K562 (cell line): ENCODE results near the gene ZNRF1. TPM values are rescaled to one million over a fixed set of nuclear protein-coding genes. Genes with fewer than 3 reads are reported as not detected.
A peak's percentile ranks its signal among the peaks of the same experiment; 100 is the strongest.

ENCODE experiments used
- BACH1 ChIP-seq: fragments of 200-800 bp; sonication (Bioruptor generic); IDR thresholded peaks from 2 replicates; pipeline ENCODE4 v1.6.1; 2016; ENCODE audit warnings: missing genetic modification characterization, missing compliant biosample characterization
- DIDO1 ChIP-seq: fragments of 450-650 bp; IDR thresholded peaks from 2 replicates; pipeline ENCODE4 v1.6.1; 2016; ENCODE audit warnings: low read depth, missing biosample characterization, missing genetic modification characterization
- EGR1 ChIP-seq: fragments of 450-650 bp; conservative IDR thresholded peaks from 2 replicates; pipeline ENCODE4 v1.6.1; 2017; ENCODE audit warnings: mild to moderate bottlenecking
- FOXM1 ChIP-seq, 2 experiments: fragments of 450-650 bp in 1 of 2; sonication (generic) in 1 of 2; formaldehyde crosslinking in 1 of 2; IDR thresholded peaks; 2 replicates each; pipeline versions ENCODE4 v1.6.1 to v1.9.0; 2017 to 2022; ENCODE audit warnings: low read depth in 2 of 2, mild to moderate bottlenecking in 2 of 2, missing genetic modification reagents in 1 of 2, moderate library complexity in 1 of 2
- SRSF1 ChIP-seq: fragments of 200-400 bp; formaldehyde crosslinking; IDR thresholded peaks from 2 replicates; pipeline ENCODE4 v1.6.1; 2017; ENCODE audit warnings: mild to moderate bottlenecking, low read depth, low read length, moderate library complexity
- TCF15 ChIP-seq: fragments of 250-450 bp; sonication (Bioruptor Pico); IDR thresholded peaks from 2 replicates; pipeline ENCODE4 v1.8.0; 2022; ENCODE audit warnings: moderate library complexity, mild to moderate bottlenecking, inconsistent platforms
- XRCC3 ChIP-seq: fragments of 450-650 bp; IDR thresholded peaks from 2 replicates; pipeline ENCODE4 v1.6.1; 2017; ENCODE audit warnings: mild to moderate bottlenecking, moderate library complexity
- ZNF133 ChIP-seq: fragments of 250-450 bp; sonication (Bioruptor Pico); IDR thresholded peaks from 2 replicates; pipeline ENCODE4 v1.4.0; 2020; ENCODE audit warnings: mild to moderate bottlenecking
- ZNF407 ChIP-seq: fragments of 450-650 bp; IDR thresholded peaks from 2 replicates; pipeline ENCODE4 v1.6.1; 2016; ENCODE audit warnings: low read depth
- polyA plus RNA-seq, 8 experiments: library from polyadenylated mRNA; depleted of rRNA in 4 of 8; stranded (reverse) in 5 of 8; unstranded in 3 of 8; fragments of >200 nt; fragmentation: Nextera tagmentation in 2 of 8; fragmentation: Illumina TruSeq in 1 of 8; extraction: Ambion mirVana in 2 of 8; extraction: Trizol in 1 of 8; gene quantifications; 2 replicates each; pipeline versions ENCODE4 v1.2.1 to v1.2.3, GENCODE V29; 2011 to 2014; ENCODE audit warnings: inconsistent platforms in 1 of 8, missing spikeins in 1 of 8
- total RNA-seq, 7 experiments: library from RNA; depleted of rRNA in 6 of 7; stranded (reverse); fragments of >200 nt in 6 of 7; fragmentation: Illumina TruSeq in 2 of 7; extraction: Trizol in 2 of 7; gene quantifications; 2 replicates each; pipeline versions ENCODE4 v1.2.1 to v1.2.3, GENCODE V29; 2011 to 2021; ENCODE audit warnings: low replicate concordance in 1 of 7
- TF ChIP-seq, protein P1 (sequence below), 2 experiments: fragments of 450-650 bp; formaldehyde crosslinking in 1 of 2; IDR thresholded peaks; 2 replicates each; pipeline versions ENCODE4 v1.4.0 to v1.6.1; 2014 to 2020; ENCODE audit warnings: mild to moderate bottlenecking in 2 of 2, borderline replicate concordance in 1 of 2, low read depth in 1 of 2

ZNRF1 gene
- total and polyA plus RNA-seq, 9 of the 15 experiments (the other 6 are each of a cell fraction or from before 2014, with no cell fraction given) = 9.5 to 37.7 (median 20.0) TPM

- TF ChIP-seq, protein P1, sequence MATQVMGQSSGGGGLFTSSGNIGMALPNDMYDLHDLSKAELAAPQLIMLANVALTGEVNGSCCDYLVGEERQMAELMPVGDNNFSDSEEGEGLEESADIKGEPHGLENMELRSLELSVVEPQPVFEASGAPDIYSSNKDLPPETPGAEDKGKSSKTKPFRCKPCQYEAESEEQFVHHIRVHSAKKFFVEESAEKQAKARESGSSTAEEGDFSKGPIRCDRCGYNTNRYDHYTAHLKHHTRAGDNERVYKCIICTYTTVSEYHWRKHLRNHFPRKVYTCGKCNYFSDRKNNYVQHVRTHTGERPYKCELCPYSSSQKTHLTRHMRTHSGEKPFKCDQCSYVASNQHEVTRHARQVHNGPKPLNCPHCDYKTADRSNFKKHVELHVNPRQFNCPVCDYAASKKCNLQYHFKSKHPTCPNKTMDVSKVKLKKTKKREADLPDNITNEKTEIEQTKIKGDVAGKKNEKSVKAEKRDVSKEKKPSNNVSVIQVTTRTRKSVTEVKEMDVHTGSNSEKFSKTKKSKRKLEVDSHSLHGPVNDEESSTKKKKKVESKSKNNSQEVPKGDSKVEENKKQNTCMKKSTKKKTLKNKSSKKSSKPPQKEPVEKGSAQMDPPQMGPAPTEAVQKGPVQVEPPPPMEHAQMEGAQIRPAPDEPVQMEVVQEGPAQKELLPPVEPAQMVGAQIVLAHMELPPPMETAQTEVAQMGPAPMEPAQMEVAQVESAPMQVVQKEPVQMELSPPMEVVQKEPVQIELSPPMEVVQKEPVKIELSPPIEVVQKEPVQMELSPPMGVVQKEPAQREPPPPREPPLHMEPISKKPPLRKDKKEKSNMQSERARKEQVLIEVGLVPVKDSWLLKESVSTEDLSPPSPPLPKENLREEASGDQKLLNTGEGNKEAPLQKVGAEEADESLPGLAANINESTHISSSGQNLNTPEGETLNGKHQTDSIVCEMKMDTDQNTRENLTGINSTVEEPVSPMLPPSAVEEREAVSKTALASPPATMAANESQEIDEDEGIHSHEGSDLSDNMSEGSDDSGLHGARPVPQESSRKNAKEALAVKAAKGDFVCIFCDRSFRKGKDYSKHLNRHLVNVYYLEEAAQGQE (IDR thresholded peaks at IDR 0.05; ENCODE audit: borderline replicate concordance) = no peak; the same call in 1 of the 2 replicates
- TF ChIP-seq, protein P1 (CRISPR knock-in tag; IDR thresholded peaks at IDR 0.05; ENCODE audit: low read depth) = no peak
- TF ChIP-seq DIDO1 (no peak), XRCC3 (no peak), TCF15 (no peak), ZNF133 (CRISPR knock-in tag) (no peak), ZNF407 (no peak), FOXM1 (IDR thresholded peaks at IDR 0.05; ENCODE audit: low read depth) (no peak), FOXM1 (CRISPR knock-in tag; IDR thresholded peaks at IDR 0.05; ENCODE audit: low read depth) (no peak), SRSF1 (no peak), BACH1 (no peak), EGR1 (peak; percentile 74)
Observed at GRCh38 chr16:75064403-75065148, 65.8 kb downstream of the ZNRF1 start (continued).
